IPS-11a (cell line): ENCODE measurements around the gene AMTN.

ENCODE experiments used
- H3K4me3 ChIP-seq: one replicate; pipeline ENCODE4 v1.5.1; 2013; ENCODE audit warnings: low read depth, low read length, control low read depth

AMTN gene

DNA sequence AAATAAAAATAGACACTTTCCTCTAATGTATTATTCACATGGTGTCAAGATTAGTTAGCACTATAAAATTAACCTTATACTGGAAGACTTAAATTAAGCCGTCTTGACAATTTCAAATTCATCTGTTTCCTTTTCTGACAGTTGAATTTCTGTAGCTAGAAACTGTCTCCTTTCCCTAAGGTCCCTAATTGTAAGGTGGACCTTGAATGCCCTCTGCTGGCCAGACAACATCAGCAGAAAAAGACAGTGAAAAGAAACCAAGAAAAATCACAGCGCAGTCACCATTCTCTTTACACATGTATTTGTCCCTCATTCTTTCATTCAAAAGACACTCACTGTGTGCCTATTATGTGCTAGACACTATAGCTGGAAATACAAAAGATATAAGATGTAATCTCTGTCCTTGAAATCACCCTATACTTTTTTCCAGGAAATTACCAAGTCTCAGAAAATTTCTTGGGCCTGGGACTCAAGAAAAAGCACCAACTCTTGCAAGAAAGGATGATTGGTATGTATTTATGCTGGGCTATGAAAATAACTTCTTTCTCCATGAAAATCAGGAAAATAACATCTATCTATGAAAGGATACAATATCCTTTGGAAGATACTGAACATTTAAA is 41.0 kb downstream of the AMTN start:
- H3K4me3 ChIP-seq = no peak overlapping the region

GRCh38 chr4:70559924-70560323 is 41.6 kb downstream of the AMTN start:
- no peak overlapping the region for H3K4me3 ChIP-seq

GRCh38 chr4:70564033-70564432 is 45.7 kb downstream of the AMTN start:
- no peak overlapping the region for H3K4me3 ChIP-seq

DNA sequence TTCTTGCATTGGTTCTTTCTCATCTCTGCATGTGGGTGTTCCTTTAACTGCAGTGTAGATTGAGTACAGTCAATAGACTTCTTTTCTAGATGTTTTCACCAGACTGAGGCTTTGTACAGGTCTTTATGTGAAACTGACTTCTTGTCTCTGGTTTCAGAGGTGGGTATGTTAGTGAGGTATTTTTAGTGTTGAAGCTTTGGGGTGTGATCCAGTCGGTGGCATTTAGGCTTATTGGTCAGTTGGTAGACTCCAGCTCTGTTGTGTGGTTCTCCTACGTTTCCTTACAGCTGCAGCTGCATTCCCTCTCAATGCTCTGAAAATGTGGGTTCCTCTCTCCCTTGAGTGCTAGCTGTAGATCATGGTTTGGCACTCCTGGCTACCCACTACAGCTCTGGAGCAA is 52.4 kb downstream of the AMTN start:
- H3K4me3 ChIP-seq = no peak overlapping the region

DNA sequence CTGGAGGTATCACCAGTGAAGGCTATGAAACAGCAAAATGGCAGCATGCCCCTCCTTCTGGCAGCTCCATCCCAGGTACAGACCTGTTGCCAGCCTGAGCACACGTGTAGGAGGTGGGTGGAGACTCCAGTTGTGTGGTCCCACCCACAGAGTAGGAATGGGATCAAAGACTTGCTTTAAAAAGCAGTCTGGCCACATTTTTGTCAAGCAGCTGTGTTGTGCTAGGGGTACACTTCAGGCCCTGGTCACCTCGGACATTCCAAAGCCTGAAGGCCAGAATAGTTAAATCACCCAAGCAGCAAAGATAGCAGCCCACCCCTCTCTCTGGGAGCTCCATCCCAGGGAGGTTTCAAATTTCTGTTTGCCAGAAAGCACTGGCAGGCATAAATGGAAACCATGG is 53.4 kb downstream of the AMTN start:
- no peak overlapping the region for H3K4me3 ChIP-seq

DNA sequence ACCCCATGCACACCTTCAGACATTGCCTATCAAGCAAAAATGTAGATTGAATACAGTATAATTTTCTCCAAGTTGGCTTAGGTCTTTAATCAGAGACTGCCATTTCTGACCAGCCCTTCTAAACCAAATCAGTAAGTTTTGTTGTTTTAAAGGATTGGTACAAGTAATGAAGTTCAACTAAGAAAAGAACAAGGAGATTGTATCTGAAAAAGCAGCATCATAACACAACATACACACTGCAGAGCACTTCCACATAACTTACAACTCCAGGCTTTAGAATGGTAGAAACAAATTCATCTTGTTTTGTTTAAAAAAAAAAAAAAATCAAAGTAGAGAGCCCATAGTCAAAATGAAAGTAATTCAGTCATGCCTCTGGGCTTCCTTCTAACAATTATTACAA is 57.6 kb downstream of the AMTN start:
- H3K4me3 ChIP-seq = no peak overlapping the region

- H3K4me3 ChIP-seq = no peak overlapping the region
Observed at GRCh38 chr4:70577220-70577927, 59.0 kb downstream of the AMTN start.

- H3K4me3 ChIP-seq = no peak overlapping the region
Observed at GRCh38 chr4:70581980-70582379, 63.6 kb downstream of the AMTN start.
